ENCODE data around the gene ZHX3. TPM values are rescaled to one million over a fixed set of nuclear protein-coding genes. Genes with fewer than 3 reads are reported as not detected.

The ZHX3 gene
- total RNA-seq, 1 donor from 2014 or later = 9.1 TPM

DNA sequence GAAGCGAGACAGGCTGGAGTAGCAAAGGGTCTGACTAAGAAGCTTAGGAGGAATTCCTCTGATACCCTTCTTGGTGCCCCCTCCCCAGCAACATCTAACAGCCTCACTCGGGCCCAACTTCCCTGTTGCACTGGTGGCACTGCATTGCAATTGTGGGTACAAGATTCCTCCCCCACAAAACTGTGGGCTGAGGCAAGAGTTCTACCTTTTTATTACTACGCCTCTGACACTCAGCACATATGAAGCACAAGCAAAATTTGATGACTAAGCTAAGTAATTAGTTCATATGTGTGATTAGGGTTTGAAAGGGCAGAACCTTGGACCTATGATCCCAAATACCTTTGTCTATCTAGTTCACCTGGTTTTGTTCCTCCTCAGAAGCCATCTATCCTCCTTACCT is 83.5 kb downstream of the ZHX3 start:
- TF ChIP-seq, protein P1, sequence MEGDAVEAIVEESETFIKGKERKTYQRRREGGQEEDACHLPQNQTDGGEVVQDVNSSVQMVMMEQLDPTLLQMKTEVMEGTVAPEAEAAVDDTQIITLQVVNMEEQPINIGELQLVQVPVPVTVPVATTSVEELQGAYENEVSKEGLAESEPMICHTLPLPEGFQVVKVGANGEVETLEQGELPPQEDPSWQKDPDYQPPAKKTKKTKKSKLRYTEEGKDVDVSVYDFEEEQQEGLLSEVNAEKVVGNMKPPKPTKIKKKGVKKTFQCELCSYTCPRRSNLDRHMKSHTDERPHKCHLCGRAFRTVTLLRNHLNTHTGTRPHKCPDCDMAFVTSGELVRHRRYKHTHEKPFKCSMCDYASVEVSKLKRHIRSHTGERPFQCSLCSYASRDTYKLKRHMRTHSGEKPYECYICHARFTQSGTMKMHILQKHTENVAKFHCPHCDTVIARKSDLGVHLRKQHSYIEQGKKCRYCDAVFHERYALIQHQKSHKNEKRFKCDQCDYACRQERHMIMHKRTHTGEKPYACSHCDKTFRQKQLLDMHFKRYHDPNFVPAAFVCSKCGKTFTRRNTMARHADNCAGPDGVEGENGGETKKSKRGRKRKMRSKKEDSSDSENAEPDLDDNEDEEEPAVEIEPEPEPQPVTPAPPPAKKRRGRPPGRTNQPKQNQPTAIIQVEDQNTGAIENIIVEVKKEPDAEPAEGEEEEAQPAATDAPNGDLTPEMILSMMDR (IDR thresholded peaks at IDR 0.05; ENCODE audit: unreplicated experiment) = no peak
- no peaks in the 10 kb centered on the region for H3K9me3 Mint-ChIP-seq (ENCODE audit: low read depth)
- H3K27me3 Mint-ChIP-seq = no peaks in the 10 kb centered on the region
- DNase-seq (ENCODE audit: low spot score, unreplicated experiment) = no peak
- no peak overlapping the region for H3K4me3 Mint-ChIP-seq (ENCODE audit: low read depth)
- H3K4me1 Mint-ChIP-seq (ENCODE audit: low read depth) = no peaks in the 10 kb centered on the region
- H3K27ac Mint-ChIP-seq = no peak overlapping the region
- no peaks in the 10 kb centered on the region for H3K36me3 Mint-ChIP-seq (ENCODE audit: insufficient read depth)

DNA sequence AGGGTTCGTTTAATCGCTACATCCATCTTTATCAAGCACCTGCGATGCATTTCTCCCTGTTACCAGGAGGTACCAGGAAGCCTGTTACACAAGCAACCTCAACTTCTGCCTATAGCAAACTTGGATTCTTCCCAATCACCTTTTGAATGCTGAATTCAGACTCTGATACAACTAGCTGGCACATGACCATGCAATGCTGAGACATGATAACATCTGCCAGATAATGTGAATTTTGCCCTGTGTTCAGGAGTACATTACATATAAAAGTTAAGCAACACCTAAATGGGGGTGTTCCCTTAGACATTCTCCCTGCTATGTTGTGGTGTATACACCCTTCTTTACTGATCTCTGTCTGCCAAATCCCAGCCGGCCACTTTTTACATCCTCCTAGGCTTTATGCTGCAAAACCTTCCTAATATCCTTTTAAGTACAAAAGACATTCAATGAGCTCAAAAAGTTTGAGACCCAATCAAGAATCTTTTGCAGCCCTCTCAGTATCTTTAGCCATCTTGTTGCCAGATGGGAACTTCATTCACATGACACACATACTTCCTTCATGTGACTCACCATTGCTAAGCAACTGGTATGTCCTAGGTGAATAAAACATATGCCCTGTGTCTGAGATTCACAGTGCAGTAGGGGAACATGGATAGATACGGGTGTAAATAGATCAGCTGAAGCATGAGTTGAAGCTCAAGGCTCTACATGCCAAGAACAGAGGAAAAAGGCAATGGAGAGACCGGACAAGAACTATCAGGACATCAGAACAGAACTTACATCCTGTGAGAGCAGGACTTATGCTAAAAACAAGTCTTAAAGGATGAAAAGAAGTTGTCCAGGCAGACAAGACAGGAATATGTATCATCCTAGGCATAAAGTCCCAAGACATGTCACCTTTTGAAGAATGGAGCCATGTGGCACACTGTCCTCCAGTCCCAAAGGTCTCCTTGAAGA is 84.3 kb downstream of the ZHX3 start:
- no peak overlapping the region for H3K27ac Mint-ChIP-seq

DNA sequence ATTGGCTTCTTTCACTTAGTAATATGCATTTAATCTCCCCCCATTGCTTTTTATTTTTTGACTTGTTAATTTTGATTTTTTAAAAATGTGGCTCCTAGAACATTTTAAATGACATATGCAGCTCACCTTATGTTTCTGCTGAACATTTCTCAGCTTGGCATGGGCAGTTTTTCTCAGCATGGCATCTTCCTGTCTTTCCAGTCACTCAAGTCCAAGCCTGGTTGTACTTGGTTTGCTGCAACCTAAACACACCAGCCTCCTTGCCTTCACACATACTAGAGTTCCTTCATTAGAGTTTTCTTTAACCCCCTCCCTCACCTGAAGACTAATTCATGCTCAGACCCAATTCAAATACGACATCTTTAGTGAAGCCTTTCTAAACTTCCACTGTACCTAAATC is 86.4 kb downstream of the ZHX3 start:
- no peak for DNase-seq (ENCODE audit: low spot score, unreplicated experiment)
- Mint-ChIP-seq H3K4me3 (ENCODE audit: low read depth) (no peak overlapping the region), H3K27me3 (no peaks in the 10 kb centered on the region), H3K4me1 (ENCODE audit: low read depth) (no peaks in the 10 kb centered on the region), H3K27ac (no peak overlapping the region), H3K36me3 (ENCODE audit: insufficient read depth) (no peaks in the 10 kb centered on the region), H3K9me3 (ENCODE audit: low read depth) (no peaks in the 10 kb centered on the region)
- TF ChIP-seq, protein P1 (IDR thresholded peaks at IDR 0.05; ENCODE audit: unreplicated experiment) = no peak

More for the DNA sequence above, 84.3 kb downstream of the ZHX3 start:
- Mint-ChIP-seq H3K36me3 (ENCODE audit: insufficient read depth) (no peaks in the 10 kb centered on the region), H3K9me3 (ENCODE audit: low read depth) (no peaks in the 10 kb centered on the region), H3K27me3 (no peaks in the 10 kb centered on the region), H3K4me1 (ENCODE audit: low read depth) (no peaks in the 10 kb centered on the region), H3K4me3 (ENCODE audit: low read depth) (no peak overlapping the region)
- DNase-seq (ENCODE audit: low spot score, unreplicated experiment) = no peak
- TF ChIP-seq, protein P1 (IDR thresholded peaks at IDR 0.05; ENCODE audit: unreplicated experiment) = no peak

DNA sequence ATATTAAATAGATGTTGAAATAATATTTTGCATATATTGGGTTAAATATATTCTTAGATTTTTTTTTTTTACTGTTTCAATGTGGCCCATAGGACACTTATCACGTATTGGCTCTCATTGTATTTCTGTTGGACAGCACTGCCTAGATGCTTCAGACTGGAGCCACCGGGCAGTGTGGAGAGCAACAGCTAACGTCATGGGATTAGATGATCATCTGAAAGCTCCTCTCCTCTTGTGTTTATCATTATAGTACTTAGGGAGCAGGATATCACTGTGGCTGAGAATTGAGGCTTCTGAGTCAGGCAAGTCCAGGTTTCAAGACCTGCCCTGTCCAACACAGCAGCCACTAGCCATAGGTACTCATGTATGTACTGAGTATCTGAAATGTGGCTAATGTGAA is 87.4 kb downstream of the ZHX3 start:
- Mint-ChIP-seq H3K4me3 (ENCODE audit: low read depth) (no peak overlapping the region), H3K36me3 (ENCODE audit: insufficient read depth) (no peaks in the 10 kb centered on the region), H3K27me3 (no peaks in the 10 kb centered on the region), H3K4me1 (ENCODE audit: low read depth) (no peaks in the 10 kb centered on the region), H3K27ac (no peak overlapping the region), H3K9me3 (ENCODE audit: low read depth) (no peaks in the 10 kb centered on the region)
- TF ChIP-seq, protein P1 (IDR thresholded peaks at IDR 0.05; ENCODE audit: unreplicated experiment) = no peak
- DNase-seq (ENCODE audit: low spot score, unreplicated experiment) = no peak

DNA sequence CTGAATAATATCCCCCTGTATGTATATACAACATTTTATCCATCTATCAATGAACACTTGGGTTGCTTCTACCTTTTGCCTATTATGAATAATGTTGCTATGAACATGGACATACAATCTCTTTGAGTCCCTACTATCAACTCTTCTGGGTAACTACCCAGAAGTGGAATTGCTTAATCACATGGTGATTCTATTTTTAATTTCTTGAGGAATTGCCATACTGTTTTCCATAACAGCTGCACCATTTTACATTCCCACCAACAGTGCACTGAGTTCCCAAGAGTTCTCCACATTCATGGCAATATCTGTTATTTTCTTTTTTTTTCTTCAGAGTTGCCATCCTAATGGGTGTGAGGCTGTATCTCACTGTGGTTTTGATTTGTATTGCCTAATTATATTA is 88.3 kb downstream of the ZHX3 start:
- H3K4me1 Mint-ChIP-seq (ENCODE audit: low read depth) = no peaks in the 10 kb centered on the region
- TF ChIP-seq, protein P1 (IDR thresholded peaks at IDR 0.05; ENCODE audit: unreplicated experiment) = no peak
- DNase-seq (ENCODE audit: low spot score, unreplicated experiment) = no peak
- H3K27ac Mint-ChIP-seq = no peak overlapping the region
- no peaks in the 10 kb centered on the region for H3K9me3 Mint-ChIP-seq (ENCODE audit: low read depth)
- H3K36me3 Mint-ChIP-seq (ENCODE audit: insufficient read depth) = no peaks in the 10 kb centered on the region
- H3K4me3 Mint-ChIP-seq (ENCODE audit: low read depth) = no peak overlapping the region
- no peaks in the 10 kb centered on the region for H3K27me3 Mint-ChIP-seq

Data from progenitor cell of endocrine pancreas (in vitro differentiated cells).